IPS-15b (cell line): ENCODE results near the gene GALNT10.

Experiments
- H3K27me3 ChIP-seq: one replicate; pipeline ENCODE4 v1.6.1; 2013; ENCODE audit warnings: low read length; ENCODE audit not compliant: control insufficient read depth, insufficient read depth
- H3K36me3 ChIP-seq: one replicate; pipeline ENCODE4 v1.6.1; 2013; ENCODE audit warnings: low read length; ENCODE audit not compliant: control insufficient read depth, insufficient read depth
- H3K4me1 ChIP-seq: one replicate; pipeline ENCODE4 v1.6.1; 2013; ENCODE audit warnings: mild to moderate bottlenecking, low read length; ENCODE audit not compliant: control insufficient read depth, insufficient read depth
- H3K4me3 ChIP-seq: one replicate; pipeline ENCODE4 v1.5.1; 2013; ENCODE audit warnings: low read depth, low read length
- H3K9ac ChIP-seq: one replicate; pipeline ENCODE4 v1.6.1; 2013; ENCODE audit warnings: low read depth, mild to moderate bottlenecking, low read length
- H3K9me3 ChIP-seq: one replicate; pipeline ENCODE4 v1.6.1; 2013; ENCODE audit warnings: mild to moderate bottlenecking, low read length; ENCODE audit not compliant: control insufficient read depth, insufficient read depth

Gene GALNT10

GRCh38 chr5:154265197-154265773 is 74.8 kb downstream of the GALNT10 start:
- Histone ChIP-seq H3K27me3 (no peaks in the 10 kb centered on the region), H3K9me3 (no peaks in the 10 kb centered on the region), H3K4me1 (peaks cover 19% of the 10 kb centered on the region), H3K36me3 (no peaks in the 10 kb centered on the region), H3K9ac (no peak overlapping the region), H3K4me3 (no peak overlapping the region)

GRCh38 chr5:154267516-154267915 is 77.0 kb downstream of the GALNT10 start:
- Histone ChIP-seq H3K9ac (no peak overlapping the region), H3K36me3 (no peaks in the 10 kb centered on the region), H3K4me1 (peaks cover 10% of the 10 kb centered on the region), H3K27me3 (no peaks in the 10 kb centered on the region), H3K9me3 (no peaks in the 10 kb centered on the region), H3K4me3 (no peak overlapping the region)

GRCh38 chr5:154268073-154268472 is 77.5 kb downstream of the GALNT10 start:
- H3K4me3 ChIP-seq: no peak overlapping the region
- H3K9ac ChIP-seq: no peak overlapping the region
- no peaks in the 10 kb centered on the region for H3K36me3 ChIP-seq
- peaks cover 10% of the 10 kb centered on the region for H3K4me1 ChIP-seq
- H3K9me3 ChIP-seq: no peaks in the 10 kb centered on the region
- no peaks in the 10 kb centered on the region for H3K27me3 ChIP-seq

GRCh38 chr5:154269414-154269813 is 78.9 kb downstream of the GALNT10 start:
- H3K9me3 ChIP-seq: no peaks in the 10 kb centered on the region
- H3K36me3 ChIP-seq: no peaks in the 10 kb centered on the region
- H3K27me3 ChIP-seq: no peaks in the 10 kb centered on the region
- peaks cover 10% of the 10 kb centered on the region for H3K4me1 ChIP-seq
- H3K4me3 ChIP-seq: no peak overlapping the region
- no peak overlapping the region for H3K9ac ChIP-seq

GRCh38 chr5:154271466-154271865 is 80.9 kb downstream of the GALNT10 start:
- Histone ChIP-seq H3K9ac (no peak overlapping the region), H3K4me3 (no peak overlapping the region), H3K4me1 (peaks cover 10% of the 10 kb centered on the region), H3K36me3 (no peaks in the 10 kb centered on the region), H3K9me3 (no peaks in the 10 kb centered on the region), H3K27me3 (no peaks in the 10 kb centered on the region)

- H3K4me3 ChIP-seq: no peak overlapping the region
- no peak overlapping the region for H3K9ac ChIP-seq
- H3K36me3 ChIP-seq: no peaks in the 10 kb centered on the region
- H3K9me3 ChIP-seq: no peaks in the 10 kb centered on the region
- H3K27me3 ChIP-seq: no peaks in the 10 kb centered on the region
- peaks cover 6% of the 10 kb centered on the region for H3K4me1 ChIP-seq
These were observed 81.5 kb downstream of the GALNT10 start for GRCh38 chr5:154271936-154272514.

- Histone ChIP-seq H3K27me3 (no peaks in the 10 kb centered on the region), H3K9ac (no peak overlapping the region), H3K36me3 (no peaks in the 10 kb centered on the region), H3K4me3 (no peak overlapping the region), H3K9me3 (no peaks in the 10 kb centered on the region), H3K4me1 (no peaks in the 10 kb centered on the region)
These were observed 82.6 kb downstream of the GALNT10 start for GRCh38 chr5:154273028-154273617.

- no peak overlapping the region for H3K9ac ChIP-seq
- H3K9me3 ChIP-seq: no peaks in the 10 kb centered on the region
- H3K36me3 ChIP-seq: no peaks in the 10 kb centered on the region
- no peaks in the 10 kb centered on the region for H3K27me3 ChIP-seq
- no peak overlapping the region for H3K4me3 ChIP-seq
- no peaks in the 10 kb centered on the region for H3K4me1 ChIP-seq
These were observed 83.7 kb downstream of the GALNT10 start for GRCh38 chr5:154273963-154274827.

GRCh38 chr5:154274828-154275185 is 84.3 kb downstream of the GALNT10 start:
- Histone ChIP-seq H3K27me3 (no peaks in the 10 kb centered on the region), H3K9ac (no peak overlapping the region), H3K36me3 (no peaks in the 10 kb centered on the region), H3K4me3 (no peak overlapping the region), H3K4me1 (no peaks in the 10 kb centered on the region), H3K9me3 (no peaks in the 10 kb centered on the region)

- Histone ChIP-seq H3K4me1 (no peaks in the 10 kb centered on the region), H3K9me3 (no peaks in the 10 kb centered on the region), H3K27me3 (no peaks in the 10 kb centered on the region), H3K9ac (no peak overlapping the region), H3K36me3 (no peaks in the 10 kb centered on the region), H3K4me3 (no peak overlapping the region)
These were observed 85.0 kb downstream of the GALNT10 start for GRCh38 chr5:154275566-154275965.

- Histone ChIP-seq H3K27me3 (no peaks in the 10 kb centered on the region), H3K9me3 (no peaks in the 10 kb centered on the region), H3K9ac (no peak overlapping the region), H3K36me3 (no peaks in the 10 kb centered on the region), H3K4me3 (no peak overlapping the region), H3K4me1 (no peaks in the 10 kb centered on the region)
These were observed 85.9 kb downstream of the GALNT10 start for GRCh38 chr5:154276261-154276972.
